ENCODE measurements around the gene LRP11. TPM values are rescaled to one million over a fixed set of nuclear protein-coding genes. Genes with fewer than 3 reads are reported as not detected.
"Not testable (repeated sequence)": the region's sequence is repeated elsewhere in the genome, so short reads cannot be mapped to it uniquely, and the experiment has no call there.

The LRP11 gene
- total RNA-seq, 1 donor from 2014 or later, result 59.6 TPM

DNA sequence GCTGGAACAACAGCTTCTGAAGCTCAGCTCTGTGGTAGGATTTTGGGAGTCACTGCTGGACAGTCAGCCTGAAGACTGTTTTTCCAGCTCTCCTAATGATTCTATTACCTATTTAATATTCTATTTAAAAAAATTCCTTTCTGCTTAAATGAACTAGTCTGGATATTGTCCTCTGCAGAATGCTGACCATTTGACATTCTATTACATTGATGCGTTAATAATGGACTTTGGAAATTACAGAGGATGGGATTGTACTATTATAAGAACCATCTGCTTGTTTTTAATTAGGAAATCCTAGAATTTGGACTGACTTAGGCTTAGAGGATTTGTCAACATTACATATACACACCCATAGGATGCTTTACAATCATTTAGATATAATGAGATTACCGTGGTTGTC is 19.7 kb downstream of the LRP11 start:
- no peaks in the 10 kb centered on the region for H3K27me3 Mint-ChIP-seq (ENCODE audit: unreplicated experiment)
- peaks cover 17% of the 10 kb centered on the region for H3K36me3 Mint-ChIP-seq (ENCODE audit: unreplicated experiment)
- DNase-seq (ENCODE audit: extremely low spot score, unreplicated experiment), result no peak
- no peaks in the 10 kb centered on the region for H3K9me3 Mint-ChIP-seq (ENCODE audit: unreplicated experiment)
- H3K4me3 Mint-ChIP-seq (ENCODE audit: unreplicated experiment), result no peak overlapping the region
- H3K4me1 Mint-ChIP-seq (ENCODE audit: unreplicated experiment), result peaks cover 42% of the 10 kb centered on the region
- TF ChIP-seq, protein P1, sequence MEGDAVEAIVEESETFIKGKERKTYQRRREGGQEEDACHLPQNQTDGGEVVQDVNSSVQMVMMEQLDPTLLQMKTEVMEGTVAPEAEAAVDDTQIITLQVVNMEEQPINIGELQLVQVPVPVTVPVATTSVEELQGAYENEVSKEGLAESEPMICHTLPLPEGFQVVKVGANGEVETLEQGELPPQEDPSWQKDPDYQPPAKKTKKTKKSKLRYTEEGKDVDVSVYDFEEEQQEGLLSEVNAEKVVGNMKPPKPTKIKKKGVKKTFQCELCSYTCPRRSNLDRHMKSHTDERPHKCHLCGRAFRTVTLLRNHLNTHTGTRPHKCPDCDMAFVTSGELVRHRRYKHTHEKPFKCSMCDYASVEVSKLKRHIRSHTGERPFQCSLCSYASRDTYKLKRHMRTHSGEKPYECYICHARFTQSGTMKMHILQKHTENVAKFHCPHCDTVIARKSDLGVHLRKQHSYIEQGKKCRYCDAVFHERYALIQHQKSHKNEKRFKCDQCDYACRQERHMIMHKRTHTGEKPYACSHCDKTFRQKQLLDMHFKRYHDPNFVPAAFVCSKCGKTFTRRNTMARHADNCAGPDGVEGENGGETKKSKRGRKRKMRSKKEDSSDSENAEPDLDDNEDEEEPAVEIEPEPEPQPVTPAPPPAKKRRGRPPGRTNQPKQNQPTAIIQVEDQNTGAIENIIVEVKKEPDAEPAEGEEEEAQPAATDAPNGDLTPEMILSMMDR (IDR thresholded peaks at IDR 0.05), result no peak
- H3K27ac Mint-ChIP-seq (ENCODE audit: unreplicated experiment), result no peak overlapping the region

DNA sequence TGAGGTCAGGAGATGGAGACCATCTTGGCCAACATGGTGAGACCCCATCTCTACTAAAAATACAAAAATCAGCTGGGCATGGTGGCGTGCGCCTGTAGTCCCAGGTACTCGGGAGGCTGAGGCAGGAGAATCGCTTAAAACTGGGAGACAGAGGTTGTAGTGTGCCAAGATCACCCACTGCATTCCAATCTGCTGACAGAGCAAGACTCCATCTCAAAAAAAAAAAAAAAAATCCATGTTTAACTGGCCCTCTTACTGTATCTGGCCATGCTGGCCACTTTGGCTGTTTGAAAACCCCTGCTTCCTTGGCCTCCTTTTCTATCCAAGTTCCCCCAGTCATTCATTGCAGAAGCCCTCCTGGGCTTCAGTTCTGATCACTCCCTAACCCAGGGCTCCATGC is 20.1 kb downstream of the LRP11 start:
- H3K27me3 Mint-ChIP-seq (ENCODE audit: unreplicated experiment); H3K27ac Mint-ChIP-seq (ENCODE audit: unreplicated experiment); H3K9me3 Mint-ChIP-seq (ENCODE audit: unreplicated experiment); H3K4me3 Mint-ChIP-seq (ENCODE audit: unreplicated experiment): not testable (repeated sequence)
- DNase-seq (ENCODE audit: extremely low spot score, unreplicated experiment), result peak; percentile 38
- H3K36me3 Mint-ChIP-seq (ENCODE audit: unreplicated experiment), result peaks cover 18% of the 10 kb centered on the region
- H3K4me1 Mint-ChIP-seq (ENCODE audit: unreplicated experiment), result peaks cover 42% of the 10 kb centered on the region

DNA sequence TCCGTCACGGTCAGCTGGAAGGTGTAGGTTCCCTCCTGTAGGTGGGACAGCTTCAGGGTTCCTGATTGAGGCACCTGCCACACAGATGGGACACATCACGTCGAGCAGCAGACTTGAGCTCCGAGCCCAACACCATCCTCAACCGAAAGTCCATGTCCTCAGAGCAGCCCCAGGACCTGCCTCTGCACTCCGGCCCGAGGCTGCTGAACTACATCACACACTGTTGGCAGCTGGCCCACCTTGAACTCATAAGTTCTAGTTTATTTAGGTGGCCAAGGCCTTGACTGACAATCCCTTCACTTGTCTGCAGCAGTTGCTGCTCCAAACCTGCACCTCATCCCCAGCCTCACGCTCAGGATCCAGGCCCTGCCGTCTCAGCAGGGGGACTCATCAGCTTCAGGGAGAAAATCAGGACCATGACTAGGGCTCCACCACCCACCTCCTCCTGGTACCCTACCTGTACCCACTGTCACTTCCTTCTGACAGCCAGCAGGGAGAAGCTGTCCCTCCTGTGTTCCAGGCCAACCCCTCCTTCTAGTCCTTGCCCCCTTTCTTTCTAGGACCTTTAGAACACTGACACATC is 21.0 kb downstream of the LRP11 start:
- no peaks in the 10 kb centered on the region for H3K27me3 Mint-ChIP-seq (ENCODE audit: unreplicated experiment)
- H3K9me3 Mint-ChIP-seq (ENCODE audit: unreplicated experiment), result no peaks in the 10 kb centered on the region
- H3K4me3 Mint-ChIP-seq (ENCODE audit: unreplicated experiment), result no peak overlapping the region
- DNase-seq (ENCODE audit: extremely low spot score, unreplicated experiment), result peak; percentile 75
- TF ChIP-seq, protein P1 (IDR thresholded peaks at IDR 0.05), result no peak
- peaks cover 38% of the 10 kb centered on the region for H3K4me1 Mint-ChIP-seq (ENCODE audit: unreplicated experiment)
- peaks cover 19% of the 10 kb centered on the region for H3K36me3 Mint-ChIP-seq (ENCODE audit: unreplicated experiment)
- no peak overlapping the region for H3K27ac Mint-ChIP-seq (ENCODE audit: unreplicated experiment)

DNA sequence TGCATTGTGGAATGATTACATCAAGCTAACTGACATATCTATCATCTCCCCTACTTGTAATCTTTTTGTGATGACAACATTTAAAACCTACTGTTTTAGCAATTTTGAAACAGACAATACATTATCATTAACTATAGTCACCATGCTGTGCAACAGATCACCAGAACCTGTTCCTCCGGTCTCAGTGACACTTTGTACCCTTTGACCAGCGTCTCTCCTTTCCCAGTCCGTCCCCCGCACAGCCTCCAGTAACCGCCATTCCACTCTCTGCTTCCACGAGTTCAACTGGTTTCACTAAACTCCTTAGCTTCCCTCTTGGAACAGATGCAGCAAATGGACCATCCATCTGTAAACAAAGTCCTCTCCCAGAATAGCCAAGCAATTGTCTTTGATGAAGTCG is 21.8 kb downstream of the LRP11 start:
- H3K4me3 Mint-ChIP-seq (ENCODE audit: unreplicated experiment), result no peak overlapping the region
- H3K27ac Mint-ChIP-seq (ENCODE audit: unreplicated experiment), result no peak overlapping the region
- H3K9me3 Mint-ChIP-seq (ENCODE audit: unreplicated experiment), result no peaks in the 10 kb centered on the region

DNA sequence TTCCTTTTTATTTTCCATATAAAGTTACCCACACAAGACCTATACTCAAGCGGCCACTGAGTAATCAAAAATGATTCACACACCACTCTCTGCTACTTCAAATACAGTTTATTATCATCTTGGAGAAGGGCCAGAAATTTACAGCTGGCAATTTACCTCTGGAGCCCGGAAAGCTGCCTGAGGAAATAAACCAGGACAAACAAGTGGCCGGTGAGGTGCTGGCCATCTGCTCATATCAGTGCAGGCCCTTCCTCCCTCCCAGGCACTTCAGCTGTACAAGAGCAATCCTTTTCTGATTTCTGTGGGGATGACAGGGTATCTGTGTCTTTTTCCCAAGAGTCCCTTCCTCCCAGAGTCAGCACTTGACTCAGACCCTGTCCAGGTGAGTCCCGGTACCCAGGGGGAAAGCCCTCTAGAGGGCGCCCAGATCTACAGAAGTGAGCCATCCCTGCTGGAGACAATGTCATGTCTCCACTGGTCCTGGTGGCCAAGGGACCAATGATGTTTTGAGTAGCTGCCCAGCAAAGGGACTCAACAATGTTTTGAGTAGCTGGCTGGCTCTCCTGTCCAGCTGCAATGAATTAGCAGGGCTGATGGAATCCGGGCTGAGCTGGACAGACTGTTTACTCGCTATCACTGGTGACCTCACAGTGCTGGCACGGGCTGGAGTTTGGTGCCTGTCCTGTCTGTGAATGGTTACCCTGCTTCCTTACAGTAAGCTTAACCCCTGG is 23.6 kb downstream of the LRP11 start:
- DNase-seq (ENCODE audit: extremely low spot score, unreplicated experiment), result peak; percentile 82
- TF ChIP-seq, protein P1 (IDR thresholded peaks at IDR 0.05), result peak; percentile 68
- peak overlapping the region; percentile 84 for H3K27ac Mint-ChIP-seq (ENCODE audit: unreplicated experiment)
- no peak overlapping the region for H3K4me3 Mint-ChIP-seq (ENCODE audit: unreplicated experiment)
- no peaks in the 10 kb centered on the region for H3K9me3 Mint-ChIP-seq (ENCODE audit: unreplicated experiment)
- peaks cover 27% of the 10 kb centered on the region for H3K36me3 Mint-ChIP-seq (ENCODE audit: unreplicated experiment)
- peaks cover 19% of the 10 kb centered on the region for H3K4me1 Mint-ChIP-seq (ENCODE audit: unreplicated experiment)
- H3K27me3 Mint-ChIP-seq (ENCODE audit: unreplicated experiment), result no peaks in the 10 kb centered on the region

More for the DNA sequence above, 21.8 kb downstream of the LRP11 start:
- Mint-ChIP-seq H3K36me3 (ENCODE audit: unreplicated experiment) (peaks cover 19% of the 10 kb centered on the region), H3K27me3 (ENCODE audit: unreplicated experiment) (no peaks in the 10 kb centered on the region), H3K4me1 (ENCODE audit: unreplicated experiment) (peaks cover 32% of the 10 kb centered on the region)
- TF ChIP-seq, protein P1 (IDR thresholded peaks at IDR 0.05), result no peak
- DNase-seq (ENCODE audit: extremely low spot score, unreplicated experiment), result no peak

Measured in osteocyte (in vitro differentiated cells).